GM19372 (cell line): ENCODE measurements around the gene CELA3B.
"Not testable (repeated sequence)": the region's sequence is repeated elsewhere in the genome, so short reads cannot be mapped to it uniquely, and the experiment has no call there.

Source experiments
- ATAC-seq: cut with Tn5 transposase; IDR thresholded peaks from one replicate; pipeline ENCODE4 v1.9.1; 2021; ENCODE audit warnings: mild to moderate bottlenecking, low read depth, moderate library complexity; ENCODE audit not compliant: unreplicated experiment

The CELA3B gene

GRCh38 chr1:21974699-21975098 lies 2.1 kb upstream of the CELA3B start:
- not testable (repeated sequence) for ATAC-seq

- ATAC-seq = not testable (repeated sequence)
Measured at GRCh38 chr1:21975296-21975695, 1.5 kb upstream of the CELA3B start.

GRCh38 chr1:21978209-21978608 lies 1.4 kb downstream of the CELA3B start:
- ATAC-seq = not testable (repeated sequence)

GRCh38 chr1:21980515-21981220 lies 3.8 kb downstream of the CELA3B start:
- not testable (repeated sequence) for ATAC-seq

GRCh38 chr1:21981253-21981652 lies 4.4 kb downstream of the CELA3B start:
- not testable (repeated sequence) for ATAC-seq

GRCh38 chr1:21982122-21982521 lies 5.3 kb downstream of the CELA3B start:
- ATAC-seq = not testable (repeated sequence)

GRCh38 chr1:21983539-21983938 lies 6.7 kb downstream of the CELA3B start:
- ATAC-seq = not testable (repeated sequence)

- ATAC-seq = not testable (repeated sequence)
Measured at GRCh38 chr1:21985893-21986292, 9.1 kb downstream of the CELA3B start.

- not testable (repeated sequence) for ATAC-seq
Measured at GRCh38 chr1:21986386-21986785, 9.6 kb downstream of the CELA3B start.

GRCh38 chr1:21989672-21990393 lies 13.0 kb downstream of the CELA3B start:
- not testable (repeated sequence) for ATAC-seq

- not testable (repeated sequence) for ATAC-seq
Measured at GRCh38 chr1:21992186-21992585, 15.4 kb downstream of the CELA3B start.

- not testable (repeated sequence) for ATAC-seq
Measured at GRCh38 chr1:21994716-21995115, 17.9 kb downstream of the CELA3B start.

- not testable (repeated sequence) for ATAC-seq
Measured at GRCh38 chr1:21996663-21996970, 19.8 kb downstream of the CELA3B start.

GRCh38 chr1:21997891-21998623 lies 21.2 kb downstream of the CELA3B start:
- ATAC-seq = not testable (repeated sequence)

GRCh38 chr1:21998624-21999294 lies 21.9 kb downstream of the CELA3B start:
- ATAC-seq = not testable (repeated sequence)

GRCh38 chr1:21999645-22000044 lies 22.8 kb downstream of the CELA3B start:
- ATAC-seq = not testable (repeated sequence)

GRCh38 chr1:22001409-22001808 lies 24.6 kb downstream of the CELA3B start, which contains the start of gene CELA3A:
Gene CELA3A, plus strand, starts transcription at chr1:22001657. Its CDS starts 18 bp downstream, at chr1:22001675.
- no peak for ATAC-seq

GRCh38 chr1:22002461-22002860 lies 25.6 kb downstream of the CELA3B start:
- not testable (repeated sequence) for ATAC-seq

GRCh38 chr1:22002875-22003274 lies 26.1 kb downstream of the CELA3B start:
- ATAC-seq = not testable (repeated sequence)

GRCh38 chr1:22003959-22004358 lies 27.1 kb downstream of the CELA3B start:
- ATAC-seq = not testable (repeated sequence)
